GM23338 (cell line): ENCODE data around the gene ZSCAN25.

Source experiments
- CTCF ChIP-seq, 2 experiments: fragments of 200-600 bp in 1 of 2; sonication (generic) in 1 of 2; conservative IDR thresholded peaks; 2 replicates each; pipeline versions ENCODE4 v1.5.1 to v1.6.1; 2016 to 2017; ENCODE audit warnings: antibody characterized with exemption in 2 of 2, low read depth in 2 of 2, mild to moderate bottlenecking in 2 of 2, moderate library complexity in 1 of 2
- EZH2 ChIP-seq: fragments of 200-600 bp; sonication (generic); IDR thresholded peaks from one replicate; pipeline ENCODE4 v1.8.0; 2017; ENCODE audit warnings: antibody characterized with exemption, mild to moderate bottlenecking, low read depth; ENCODE audit not compliant: unreplicated experiment
- EZH2phosphoT487 ChIP-seq: fragments of 200-600 bp; sonication (generic); IDR thresholded peaks from one replicate; pipeline ENCODE4 v1.8.1; 2018; ENCODE audit warnings: antibody characterized with exemption; ENCODE audit not compliant: unreplicated experiment
- POLR2AphosphoS5 ChIP-seq: IDR thresholded peaks from 2 replicates; pipeline ENCODE4 v1.6.1; 2016; ENCODE audit warnings: antibody characterized with exemption, low read depth

DNA sequence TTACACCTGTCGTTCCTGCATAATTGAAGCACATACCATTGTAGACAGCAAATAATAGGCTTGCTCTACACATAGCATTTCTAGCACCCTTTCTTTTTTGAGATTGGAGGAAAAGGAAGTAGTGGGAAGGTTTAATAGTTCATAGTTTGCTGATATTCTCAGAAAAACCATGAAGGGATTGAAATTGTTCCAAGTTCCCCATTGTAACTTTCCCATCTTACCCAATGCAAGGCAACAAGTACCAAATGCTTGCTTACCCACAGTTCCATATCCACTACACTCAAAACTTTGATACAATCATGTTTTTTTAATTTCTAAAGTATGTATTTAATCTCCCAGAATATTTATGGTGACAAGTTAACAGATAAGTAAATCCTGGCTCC, 49.3 kb downstream of the ZSCAN25 start:
- no peak for TF ChIP-seq CTCF (conservative IDR thresholded peaks at IDR 0.05; ENCODE audit: low read depth in 2 of 2)
- no peak for TF ChIP-seq EZH2phosphoT487
- TF ChIP-seq EZH2, result no peak
- TF ChIP-seq POLR2AphosphoS5, result no peak
